Non-pigmented ciliary epithelial cell (primary cell): Measurements from ENCODE around the gene NPEPL1.

Experiments used
- DNase-seq: peaks from one replicate; pipeline ENCODE4 v3.0.0-alpha.2; 2010; ENCODE audit warnings: low read depth

Gene NPEPL1

DNA sequence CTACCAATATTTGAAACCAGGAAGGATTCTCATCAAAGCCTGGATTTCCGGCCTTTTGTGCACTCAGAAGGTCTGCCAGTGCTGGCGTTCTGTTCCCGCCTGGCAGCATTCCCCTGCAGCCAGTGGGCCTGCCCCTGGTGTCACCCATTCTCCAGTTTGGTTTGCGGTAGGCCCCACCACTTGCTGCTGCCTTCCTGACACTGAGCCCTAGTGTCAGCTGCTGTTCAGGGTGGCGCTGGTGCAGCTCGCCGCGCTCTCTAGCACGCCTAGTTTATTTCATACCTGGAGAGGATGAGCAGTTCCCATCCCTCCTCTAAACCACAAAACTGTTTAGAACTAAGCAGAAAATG, 9.5 kb downstream of the NPEPL1 start:
- no peak for DNase-seq

DNA sequence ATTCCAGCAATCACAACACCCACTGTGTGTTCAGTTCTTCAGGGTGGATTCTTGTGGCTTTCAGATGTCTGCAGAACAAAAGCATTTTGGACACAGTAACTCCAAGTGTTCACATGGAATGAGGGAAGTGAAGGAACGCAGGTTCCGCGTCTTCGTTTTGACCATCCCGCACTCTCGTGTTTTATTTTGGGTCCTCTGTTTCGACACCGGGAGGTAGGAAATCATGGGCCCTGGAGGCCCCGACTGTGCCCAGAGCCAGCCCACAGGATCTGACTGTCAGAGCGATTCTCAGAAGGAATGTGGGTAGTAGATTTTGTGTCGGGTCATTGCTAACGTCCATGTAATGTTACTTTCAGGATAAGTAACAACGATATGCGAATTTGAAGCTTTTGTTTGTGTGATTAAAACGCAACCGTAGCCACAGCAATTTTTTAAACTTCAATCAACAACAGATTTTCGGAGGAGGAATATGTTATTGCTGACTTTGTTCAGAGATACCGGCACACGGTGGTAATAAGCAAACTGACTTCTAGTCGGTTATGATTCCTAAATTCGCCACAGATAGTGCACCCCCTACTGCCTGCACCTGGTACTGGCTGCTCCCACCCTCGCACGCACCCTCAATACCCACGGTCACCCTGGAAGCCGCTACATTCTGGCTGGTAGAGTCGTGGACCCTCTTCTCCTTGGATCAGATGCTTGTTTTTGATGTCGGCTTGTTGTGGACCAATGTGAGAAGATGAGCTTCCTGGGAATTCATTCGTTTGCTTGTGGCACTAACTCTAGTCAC, 10.5 kb downstream of the NPEPL1 start:
- DNase-seq, result no peak

DNA sequence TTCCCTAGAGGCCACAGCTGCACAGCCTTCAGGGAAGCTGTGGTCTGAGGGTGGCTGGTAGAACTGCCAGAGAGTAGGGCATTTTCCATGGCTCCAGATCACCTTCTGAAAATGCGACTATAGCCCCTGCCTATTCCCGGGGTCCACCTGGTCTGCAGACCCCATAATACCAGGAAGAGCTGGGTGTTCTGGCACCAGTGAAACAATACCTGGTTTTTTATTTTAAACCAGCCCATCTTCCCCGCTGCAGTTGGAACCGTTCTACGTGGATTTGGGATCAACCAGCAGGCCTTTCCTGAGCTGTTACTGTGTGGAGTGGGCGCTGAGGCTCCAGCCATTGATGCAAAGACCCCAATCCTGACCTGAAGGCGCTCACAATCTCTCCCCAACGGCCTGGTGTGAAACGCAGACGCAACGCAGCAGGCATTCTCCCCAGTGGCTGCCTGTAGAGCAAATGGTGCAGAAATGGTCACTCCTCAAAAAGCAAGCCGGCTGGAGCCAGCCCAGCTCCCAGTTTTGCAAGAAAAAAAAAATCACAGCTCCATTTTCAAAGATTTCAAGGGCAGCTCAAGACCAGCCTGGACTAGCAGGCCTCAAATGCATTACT, 11.3 kb downstream of the NPEPL1 start:
- DNase-seq, result no peak

DNA sequence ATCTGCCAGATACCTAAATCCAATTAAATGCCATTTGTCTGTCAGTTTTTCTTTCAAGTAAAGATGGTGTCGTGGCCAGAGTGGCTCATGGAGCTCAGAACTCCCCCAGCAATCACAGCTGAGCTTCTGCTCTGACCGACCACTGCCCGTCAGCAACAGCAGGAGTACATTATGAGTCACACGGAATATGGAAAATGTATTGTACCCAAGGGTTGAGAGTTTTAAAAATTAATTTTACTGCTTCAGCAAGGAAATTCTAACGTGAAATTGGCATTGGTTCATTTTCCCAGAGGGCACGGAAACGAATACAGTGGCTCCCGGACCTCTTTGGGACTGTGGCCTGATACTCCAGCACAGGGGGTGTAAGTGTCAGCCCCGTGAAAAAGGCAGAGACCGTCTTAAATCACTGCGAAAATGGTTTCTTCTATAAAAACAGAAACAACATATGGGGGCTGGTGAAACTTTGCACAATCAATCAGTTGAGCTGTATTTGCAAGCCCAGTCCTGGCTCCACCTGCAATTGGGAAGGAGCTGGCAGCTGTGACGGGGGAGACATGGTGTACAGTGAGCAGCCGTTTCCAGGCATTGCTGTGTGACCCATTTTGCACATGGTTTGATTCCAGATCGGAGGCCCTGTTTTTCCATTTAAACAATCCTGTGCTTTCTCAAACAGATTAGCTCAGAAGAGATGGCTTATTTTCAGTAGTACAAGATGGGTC, 12.8 kb downstream of the NPEPL1 start:
- no peak for DNase-seq

DNA sequence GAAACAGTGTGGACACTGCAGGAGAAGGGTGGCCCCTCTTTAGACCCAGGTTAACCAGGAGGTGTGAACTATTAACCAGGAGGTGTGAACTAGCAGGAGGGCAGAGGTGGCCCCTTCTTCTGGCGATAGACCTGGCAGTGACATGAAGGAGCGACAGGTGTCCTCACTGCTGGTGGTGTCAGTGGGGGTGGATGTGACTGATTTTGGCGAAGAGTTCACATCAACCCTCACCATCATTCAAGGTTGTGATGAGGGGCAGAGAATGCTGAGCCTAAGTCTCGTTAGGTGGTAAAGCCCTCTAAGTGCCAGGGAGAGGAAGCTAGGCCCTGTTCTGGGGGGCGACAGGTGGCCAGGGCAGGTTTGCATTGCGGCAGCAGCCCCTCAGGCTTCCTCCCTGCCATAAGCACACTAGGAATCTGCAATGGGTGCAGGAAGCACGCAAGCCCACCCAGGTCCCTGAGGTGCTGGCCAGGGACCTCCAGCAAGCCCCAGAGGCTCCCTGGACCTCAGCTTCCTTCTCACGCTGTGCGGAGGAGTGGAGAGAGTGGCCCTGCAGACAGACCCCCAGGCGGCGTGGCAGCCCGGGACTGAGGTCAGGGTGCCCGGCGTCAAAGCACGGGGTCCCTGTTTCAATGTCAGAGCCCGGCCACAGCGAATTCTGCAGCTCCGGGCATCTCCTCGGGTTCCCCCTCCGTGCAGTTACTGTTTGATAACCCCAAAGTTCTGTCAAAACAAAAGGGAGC, 13.7 kb downstream of the NPEPL1 start:
- no peak for DNase-seq

DNA sequence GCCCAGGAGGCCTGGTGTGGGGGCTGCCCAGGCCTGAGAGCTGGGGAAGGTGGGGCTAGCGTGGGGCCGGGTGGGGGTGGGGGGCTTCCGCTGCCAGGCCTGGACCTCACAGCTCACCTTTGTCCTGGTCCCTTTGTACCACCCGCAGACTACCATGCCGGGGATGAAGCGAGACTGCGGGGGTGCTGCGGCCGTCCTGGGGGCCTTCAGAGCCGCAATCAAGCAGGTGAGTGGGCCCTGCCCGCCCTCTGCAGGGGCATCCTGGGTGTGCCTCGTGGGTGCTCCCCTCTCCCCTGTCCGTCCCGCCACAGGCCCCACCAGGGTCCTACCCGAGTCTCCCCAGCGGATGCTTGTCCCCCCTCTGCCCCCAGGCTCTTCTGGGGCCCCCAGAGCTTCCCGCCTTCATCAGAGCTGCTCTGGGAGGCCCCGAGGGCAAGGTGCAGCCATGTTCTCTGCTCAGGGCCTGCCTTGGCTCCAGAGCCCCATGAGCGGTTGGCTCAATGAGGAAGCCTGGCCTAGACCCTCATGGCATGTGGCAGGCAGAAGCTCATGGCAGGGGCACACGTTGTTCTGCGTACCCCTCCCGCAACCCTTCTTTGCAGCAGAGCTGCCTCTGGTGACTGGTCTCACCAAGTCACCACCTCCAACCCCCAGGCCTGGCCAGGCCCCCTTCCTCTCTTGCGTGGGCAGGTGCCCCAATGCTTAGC, 14.5 kb downstream of the NPEPL1 start:
- no peak for DNase-seq

DNA sequence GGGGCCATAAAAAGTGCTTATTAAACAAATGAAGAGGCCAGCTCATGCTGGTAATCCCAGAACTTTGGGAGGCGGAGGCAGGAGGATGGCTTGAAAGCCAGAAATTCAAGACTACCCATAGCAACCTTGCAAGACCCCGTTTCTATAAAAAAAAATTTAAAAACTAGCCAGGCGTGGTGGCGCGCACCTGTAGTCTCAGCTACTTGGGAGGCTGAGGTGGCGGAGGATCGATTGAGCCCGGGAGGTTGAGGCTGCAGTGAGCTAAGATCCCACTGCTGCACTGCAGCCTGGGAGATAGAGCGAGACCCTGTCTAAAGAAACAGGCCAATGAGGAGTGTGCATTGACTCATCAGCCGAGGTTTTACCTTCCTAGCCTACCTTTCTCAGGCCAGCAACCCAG, 15.2 kb downstream of the NPEPL1 start:
- DNase-seq, result no peak

DNA sequence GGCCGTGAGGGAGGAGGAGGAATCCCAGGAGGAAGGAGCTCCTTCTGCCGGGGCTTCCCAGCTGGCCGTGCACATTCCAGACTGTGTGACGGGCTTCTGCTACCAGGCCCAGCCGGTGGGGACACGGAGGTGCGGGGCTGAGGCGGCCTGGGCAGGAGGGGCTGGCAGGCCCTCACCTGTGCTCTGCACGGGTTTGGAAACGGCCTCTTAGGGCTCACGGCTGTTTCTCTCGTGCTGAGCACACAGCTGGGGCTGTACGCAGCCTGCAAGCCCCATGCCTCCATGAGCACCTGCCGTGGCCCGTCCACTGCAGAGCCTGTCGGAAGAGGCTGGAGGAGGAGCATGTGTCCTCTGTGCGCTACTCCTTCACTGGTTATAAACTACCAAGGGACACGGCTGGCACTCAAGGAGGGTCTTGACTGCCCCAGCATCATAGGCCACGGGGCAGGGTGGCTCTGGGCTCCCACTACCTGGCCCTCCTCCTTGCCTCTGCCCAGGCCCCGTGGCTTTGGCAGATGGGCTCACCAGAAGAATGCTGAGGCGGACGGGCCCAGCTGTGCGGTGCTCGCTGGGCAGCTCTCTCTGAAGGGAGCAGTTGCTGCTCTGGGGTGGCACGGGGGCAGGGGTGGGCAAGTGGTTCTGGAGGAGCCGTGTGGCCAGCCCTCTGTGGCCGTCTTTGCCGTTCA, 15.8 kb downstream of the NPEPL1 start:
- no peak for DNase-seq

DNA sequence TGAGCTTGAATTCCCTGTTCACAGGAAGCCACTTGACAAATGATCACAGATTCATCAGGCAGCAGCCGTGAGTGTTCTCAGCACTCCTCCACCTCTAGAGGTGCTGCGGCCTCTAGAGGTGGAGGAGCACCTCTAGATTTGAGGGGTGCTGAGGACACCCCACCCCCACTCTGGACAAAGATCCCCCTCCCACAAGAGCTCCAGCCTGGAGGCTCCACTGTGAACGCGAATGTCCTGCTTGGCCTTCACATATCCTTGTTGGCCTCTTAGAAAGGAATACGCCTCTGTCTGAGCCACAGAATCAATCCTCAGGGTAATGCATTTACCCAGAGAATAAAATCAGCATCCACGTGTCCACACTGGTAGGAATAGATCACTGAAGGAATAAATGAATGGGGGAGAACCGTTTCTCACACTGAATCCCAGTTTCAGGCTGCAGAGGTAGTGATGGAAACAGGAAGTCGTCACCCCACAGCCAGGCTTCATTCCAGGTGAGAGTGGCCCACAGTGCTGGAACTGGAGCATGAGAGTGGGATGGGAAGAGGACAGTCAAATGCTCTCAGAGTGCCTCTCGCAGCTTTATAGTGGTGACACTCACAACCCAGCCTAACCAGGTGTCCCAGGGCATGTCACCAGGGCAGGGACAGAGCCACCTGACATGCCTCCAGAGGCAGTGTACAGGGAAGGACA, 16.6 kb downstream of the NPEPL1 start:
- no peak for DNase-seq

DNA sequence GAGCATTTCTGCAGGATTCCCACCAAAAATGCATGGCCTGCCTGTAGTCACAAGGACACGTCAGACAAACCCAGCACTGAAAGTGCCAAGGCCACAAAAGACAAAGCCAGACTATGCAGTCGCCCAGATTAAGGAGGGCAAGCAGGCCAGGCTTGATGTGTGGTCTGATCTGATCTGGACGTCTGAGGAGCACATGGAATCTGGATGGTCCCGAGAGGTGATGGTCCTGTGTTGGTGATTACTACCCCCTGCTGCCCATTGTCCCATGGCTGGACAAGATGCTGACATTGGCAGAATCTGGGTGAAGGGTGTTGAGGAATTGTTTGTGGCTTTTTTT, 17.1 kb downstream of the NPEPL1 start:
- DNase-seq, result no peak

DNA sequence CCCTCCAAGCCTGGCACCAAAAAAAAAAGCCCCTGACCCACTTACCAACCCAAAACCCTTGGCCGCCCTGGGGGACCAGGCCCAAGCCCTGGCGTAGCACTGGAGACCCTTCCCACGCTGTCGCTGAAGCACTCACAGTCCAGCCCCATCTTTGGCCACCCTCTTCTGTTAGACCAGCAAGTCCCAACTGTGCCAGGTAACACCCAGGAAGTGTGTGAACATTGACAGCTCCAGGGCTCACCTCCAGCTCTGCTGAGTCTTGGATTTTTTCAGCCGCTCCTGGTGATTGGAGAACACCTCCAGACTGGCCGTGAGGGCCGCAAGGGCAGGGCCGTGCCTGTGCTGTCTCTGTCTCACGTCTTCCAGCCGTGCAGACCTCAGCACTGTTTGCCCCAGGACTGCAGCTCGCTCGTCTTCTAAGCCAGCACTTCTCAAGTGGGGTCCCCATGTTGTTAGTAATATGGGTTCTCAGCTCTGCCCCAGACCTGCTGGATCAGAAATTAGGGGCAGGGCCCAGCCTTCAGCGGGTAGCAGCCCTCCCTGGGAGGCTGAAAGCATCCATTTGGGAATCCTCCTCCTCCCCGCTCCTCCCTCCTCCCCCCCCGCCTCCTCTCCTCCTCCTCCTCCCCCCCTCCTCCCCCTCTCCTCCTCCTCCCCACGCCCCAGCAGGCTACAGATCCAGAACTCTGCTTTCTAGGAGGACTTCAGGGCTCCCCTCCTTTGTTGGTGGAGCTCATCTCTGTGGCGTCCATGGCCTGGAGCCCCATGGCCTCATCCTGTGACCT, 18.1 kb downstream of the NPEPL1 start:
- no peak for DNase-seq

DNA sequence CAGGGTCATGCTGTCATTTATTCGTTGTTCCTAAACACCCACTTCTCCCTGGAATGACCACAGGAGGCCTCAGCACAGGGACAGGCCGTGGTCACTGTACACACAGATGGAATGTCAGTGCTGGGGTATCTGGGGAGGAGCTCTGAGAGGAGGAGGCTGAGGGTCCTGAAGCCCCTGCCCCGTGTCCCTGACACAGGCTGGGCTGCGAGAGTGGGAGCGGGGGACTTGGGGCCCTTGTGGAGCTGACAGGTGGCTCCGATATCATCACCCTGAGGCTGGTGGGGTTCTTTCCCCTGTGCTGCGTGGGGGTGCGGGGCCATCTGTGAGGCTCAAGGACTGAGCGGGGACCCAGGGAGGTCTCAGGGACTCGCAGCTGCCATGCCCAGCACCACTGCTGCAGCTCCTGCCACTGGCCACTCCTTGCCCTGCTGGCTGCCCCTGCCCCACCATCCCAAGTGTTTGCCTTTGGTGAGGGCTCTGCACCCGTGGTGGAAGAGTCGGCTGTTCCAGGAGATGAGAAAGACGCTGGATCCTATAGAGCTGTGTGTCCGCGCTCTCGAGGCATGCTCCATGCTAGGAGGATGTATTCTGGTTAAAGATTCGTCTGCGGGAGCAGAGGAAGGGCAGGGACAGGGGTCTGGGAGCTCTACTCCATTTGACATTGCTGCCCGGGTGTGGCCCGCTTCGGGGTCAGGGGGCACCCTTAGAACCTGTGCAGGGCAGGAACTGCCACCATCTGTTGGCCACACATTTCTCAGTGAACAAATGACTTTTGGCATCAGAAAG, 18.9 kb downstream of the NPEPL1 start:
- DNase-seq, result no peak

DNA sequence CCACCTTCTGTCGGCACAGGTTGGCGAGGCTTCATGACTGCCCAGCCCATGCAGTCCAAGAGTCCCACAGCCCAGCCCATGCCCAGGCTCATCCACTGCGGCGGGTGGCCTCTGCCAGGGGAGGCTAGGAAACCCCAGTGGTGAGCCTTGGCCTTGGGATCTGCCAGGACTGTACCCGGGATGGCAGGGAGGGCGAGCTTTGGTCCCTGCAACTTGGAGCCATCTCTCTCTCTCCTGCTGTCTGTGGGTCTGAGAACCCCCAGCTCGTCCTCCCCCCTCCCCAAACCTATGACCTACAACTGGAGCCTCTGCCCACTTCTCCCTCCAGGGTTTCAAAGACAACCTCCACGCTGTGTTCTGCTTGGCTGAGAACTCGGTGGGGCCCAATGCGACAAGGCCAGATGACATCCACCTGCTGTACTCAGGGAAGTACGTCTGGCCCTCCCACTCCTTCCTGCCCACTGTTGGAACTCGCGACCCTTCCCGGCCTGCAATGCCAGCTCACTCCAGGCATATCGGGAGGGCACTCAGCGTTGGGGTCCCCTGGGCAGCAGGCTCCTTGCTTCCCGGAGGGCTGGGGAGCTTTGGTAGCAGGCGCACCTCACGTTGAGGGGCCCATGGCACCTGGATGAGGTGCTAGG, 19.7 kb downstream of the NPEPL1 start:
- DNase-seq, result no peak

DNA sequence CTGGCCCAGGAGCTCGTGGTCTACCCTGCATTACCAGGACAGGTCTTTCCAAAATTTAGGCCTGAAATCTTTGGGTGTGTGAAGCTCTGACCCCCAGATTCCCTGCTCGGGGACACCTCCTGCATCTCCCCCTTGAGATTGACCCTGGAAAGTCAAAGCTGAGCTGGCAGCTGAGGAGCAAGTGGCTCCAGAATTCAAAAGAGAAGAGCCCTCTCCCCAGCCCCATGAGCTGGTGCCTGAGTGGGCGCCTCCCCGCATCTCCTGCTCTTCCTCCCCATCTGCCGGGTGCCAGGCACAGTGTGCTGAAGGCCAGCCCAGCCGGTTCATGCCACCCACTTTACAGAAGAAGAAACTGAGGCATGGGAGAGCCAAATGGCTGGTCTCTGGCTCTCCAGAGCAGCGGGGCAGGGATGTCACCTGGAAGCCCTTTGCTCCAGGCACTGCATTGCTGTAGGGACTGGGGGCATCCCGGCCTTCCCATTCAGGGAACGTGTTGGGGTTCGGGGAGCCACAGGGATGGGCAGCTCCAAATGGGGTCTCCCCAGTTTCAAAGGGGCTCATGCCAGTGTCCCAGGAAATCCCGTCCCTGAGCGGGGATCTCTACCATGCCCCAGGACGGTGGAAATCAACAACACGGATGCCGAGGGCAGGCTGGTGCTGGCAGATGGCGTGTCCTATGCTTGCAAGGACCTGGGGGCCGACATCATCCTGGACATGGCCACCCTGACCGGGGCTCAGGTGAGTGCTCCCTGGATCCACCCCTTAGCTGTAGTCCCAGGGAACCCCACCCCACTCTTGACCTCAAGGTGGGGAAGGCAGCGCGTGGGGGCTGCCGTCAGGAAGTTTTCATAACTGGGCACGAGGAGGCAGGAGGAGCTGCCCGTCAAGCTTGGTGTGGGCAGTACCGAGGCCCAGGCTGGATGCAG, 20.5 kb downstream of the NPEPL1 start:
- no peak for DNase-seq

DNA sequence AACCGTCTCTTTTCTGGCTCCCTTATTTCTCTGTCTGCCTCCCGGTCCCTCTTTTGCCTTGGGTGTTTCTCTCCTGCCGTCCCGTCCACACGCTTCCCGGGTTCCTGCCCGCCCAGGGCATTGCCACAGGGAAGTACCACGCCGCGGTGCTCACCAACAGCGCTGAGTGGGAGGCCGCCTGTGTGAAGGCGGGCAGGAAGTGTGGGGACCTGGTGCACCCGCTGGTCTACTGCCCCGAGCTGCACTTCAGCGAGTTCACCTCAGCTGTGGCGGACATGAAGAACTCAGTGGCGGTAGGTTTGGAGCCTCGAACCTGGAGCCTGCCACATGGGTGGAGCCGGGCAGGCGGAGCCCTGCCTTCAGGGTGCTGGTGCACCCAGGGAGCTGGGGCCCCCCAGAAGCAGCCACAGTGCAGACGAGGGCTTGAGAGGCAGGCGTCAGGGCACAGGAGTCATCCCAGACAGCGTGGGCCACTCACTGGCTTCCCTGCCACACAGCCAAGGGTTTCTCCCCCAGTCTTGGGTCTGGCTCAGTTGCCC, 21.3 kb downstream of the NPEPL1 start:
- no peak for DNase-seq

DNA sequence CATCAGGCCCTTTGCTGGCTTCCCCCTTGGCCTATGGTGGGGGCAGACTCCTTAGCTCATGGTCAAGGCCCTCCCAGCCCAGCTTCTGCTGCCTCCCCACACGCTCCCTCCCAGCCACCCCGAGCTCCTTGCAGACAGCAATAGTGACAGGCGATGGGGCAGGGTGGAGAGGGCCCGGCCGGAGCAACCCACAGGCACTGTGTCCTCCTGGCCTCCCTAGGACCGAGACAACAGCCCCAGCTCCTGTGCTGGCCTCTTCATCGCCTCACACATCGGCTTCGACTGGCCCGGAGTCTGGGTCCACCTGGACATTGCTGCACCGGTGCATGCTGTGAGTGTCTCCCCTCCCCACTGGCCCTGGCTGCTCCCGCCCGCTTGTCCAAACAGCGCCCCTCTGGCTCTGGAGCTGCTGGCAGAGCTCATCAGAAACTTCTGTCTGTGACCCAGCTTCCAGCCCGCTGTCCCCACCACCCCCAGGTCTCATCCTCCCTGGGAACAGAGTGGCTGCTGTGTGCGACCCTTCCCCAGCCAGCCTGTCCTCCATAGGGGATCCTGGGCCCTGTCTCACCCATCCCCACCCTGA, 21.8 kb downstream of the NPEPL1 start:
- DNase-seq, result no peak

DNA sequence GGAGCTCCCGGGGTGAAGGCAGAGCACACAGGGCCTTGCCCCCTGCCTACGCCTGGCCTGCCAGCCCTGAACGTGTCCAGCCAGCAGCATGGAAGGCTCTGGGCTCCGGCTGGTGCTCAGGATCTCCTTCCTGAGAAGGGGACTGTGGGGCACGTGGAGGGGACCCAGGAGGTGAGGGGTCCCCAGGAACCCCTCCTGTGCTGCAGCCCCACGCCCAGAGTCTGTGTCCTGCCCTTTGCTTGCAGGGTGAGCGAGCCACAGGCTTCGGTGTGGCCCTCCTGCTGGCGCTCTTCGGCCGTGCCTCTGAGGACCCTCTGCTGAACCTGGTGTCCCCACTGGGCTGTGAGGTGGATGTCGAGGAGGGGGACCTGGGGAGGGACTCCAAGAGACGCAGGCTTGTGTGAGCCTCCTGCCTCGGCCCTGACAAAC, 22.3 kb downstream of the NPEPL1 start:
- no peak for DNase-seq
